ENCODE measurements around the gene PDZD2.

Gene PDZD2

DNA sequence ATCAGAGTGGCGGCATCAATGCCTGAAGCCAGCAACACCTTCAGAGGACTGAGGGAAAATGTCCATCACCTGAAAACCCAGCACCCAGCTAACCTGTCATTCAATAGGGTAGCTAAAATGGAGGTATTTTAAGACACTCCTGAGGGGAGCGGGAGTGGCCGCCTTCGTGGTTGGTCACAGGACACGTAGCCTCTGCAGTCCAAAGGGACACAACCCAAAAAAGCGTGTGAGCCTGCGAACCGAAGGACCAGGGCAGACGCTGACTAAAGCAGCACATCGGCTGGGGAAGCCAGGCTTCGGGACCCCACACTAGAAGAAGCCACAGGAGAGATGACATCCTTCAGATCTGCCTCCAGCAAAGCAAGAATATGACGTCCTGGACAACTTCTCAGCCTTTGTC lies 464.6 kb downstream of the PDZD2 start:
- TF ChIP-seq, protein P1, sequence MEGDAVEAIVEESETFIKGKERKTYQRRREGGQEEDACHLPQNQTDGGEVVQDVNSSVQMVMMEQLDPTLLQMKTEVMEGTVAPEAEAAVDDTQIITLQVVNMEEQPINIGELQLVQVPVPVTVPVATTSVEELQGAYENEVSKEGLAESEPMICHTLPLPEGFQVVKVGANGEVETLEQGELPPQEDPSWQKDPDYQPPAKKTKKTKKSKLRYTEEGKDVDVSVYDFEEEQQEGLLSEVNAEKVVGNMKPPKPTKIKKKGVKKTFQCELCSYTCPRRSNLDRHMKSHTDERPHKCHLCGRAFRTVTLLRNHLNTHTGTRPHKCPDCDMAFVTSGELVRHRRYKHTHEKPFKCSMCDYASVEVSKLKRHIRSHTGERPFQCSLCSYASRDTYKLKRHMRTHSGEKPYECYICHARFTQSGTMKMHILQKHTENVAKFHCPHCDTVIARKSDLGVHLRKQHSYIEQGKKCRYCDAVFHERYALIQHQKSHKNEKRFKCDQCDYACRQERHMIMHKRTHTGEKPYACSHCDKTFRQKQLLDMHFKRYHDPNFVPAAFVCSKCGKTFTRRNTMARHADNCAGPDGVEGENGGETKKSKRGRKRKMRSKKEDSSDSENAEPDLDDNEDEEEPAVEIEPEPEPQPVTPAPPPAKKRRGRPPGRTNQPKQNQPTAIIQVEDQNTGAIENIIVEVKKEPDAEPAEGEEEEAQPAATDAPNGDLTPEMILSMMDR (IDR thresholded peaks at IDR 0.05; ENCODE audit: low read depth, low read length): no peak
- Histone ChIP-seq H3K27me3 (ENCODE audit: insufficient read depth, low read depth, severe bottlenecking) (no peaks in the 10 kb centered on the region), H3K9me3 (ENCODE audit: severe bottlenecking) (no peaks in the 10 kb centered on the region)

DNA sequence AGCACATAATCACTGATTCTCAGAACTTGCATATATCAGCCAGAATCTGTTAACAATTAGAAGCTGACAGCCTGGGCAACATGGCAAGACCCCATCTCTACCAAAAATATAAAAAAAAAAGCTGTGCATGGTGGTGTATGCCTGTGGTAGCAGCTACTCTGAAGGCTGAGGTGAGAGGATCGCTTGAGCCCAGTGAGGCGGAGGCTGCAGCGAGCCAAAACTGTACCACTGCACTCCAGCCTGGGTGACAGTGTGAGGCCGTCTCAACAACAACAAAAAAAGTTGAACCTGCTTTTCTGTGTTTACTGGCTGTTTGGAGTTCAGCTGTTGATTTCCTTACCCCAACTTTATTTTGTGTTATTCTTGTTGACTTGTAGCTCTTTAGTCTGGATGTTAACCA lies 468.4 kb downstream of the PDZD2 start:
- Histone ChIP-seq H3K4me3 (ENCODE audit: low read depth, low read length) (no peak overlapping the region), H3K9me3 (ENCODE audit: severe bottlenecking) (no peaks in the 10 kb centered on the region), H3K27ac (no peak overlapping the region), H3K36me3 (peaks cover 85% of the 10 kb centered on the region), H3K27me3 (ENCODE audit: insufficient read depth, low read depth, severe bottlenecking) (no peaks in the 10 kb centered on the region)
- TF ChIP-seq, protein P1 (IDR thresholded peaks at IDR 0.05; ENCODE audit: low read depth, low read length): no peak
- no peak for DNase-seq

More for the DNA sequence above, 464.6 kb downstream of the PDZD2 start:
- Histone ChIP-seq H3K27ac (no peak overlapping the region), H3K4me3 (ENCODE audit: low read depth, low read length) (no peak overlapping the region), H3K36me3 (peaks cover 71% of the 10 kb centered on the region)
- no peak for DNase-seq

DNA sequence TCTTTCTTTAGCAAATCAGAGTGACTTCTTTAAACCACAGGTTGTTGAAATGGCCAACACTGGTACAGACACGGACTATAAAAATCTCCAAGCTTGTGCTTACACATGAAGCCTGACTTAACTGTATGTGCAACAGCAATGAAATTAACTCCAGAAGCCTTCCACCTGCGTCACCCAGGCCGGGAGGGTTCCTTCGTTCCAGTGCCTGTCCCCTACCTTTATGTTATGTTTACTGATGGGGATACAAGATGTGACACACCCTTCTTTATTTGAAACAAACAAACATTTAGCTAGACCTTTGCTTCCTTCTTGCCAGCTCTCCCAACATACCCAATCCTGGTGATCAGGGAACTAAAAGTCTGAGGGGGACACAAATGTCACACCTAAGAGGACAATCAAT lies 469.2 kb downstream of the PDZD2 start:
- H3K36me3 ChIP-seq: peaks cover 86% of the 10 kb centered on the region
- no peak overlapping the region for H3K27ac ChIP-seq
- no peaks in the 10 kb centered on the region for H3K9me3 ChIP-seq (ENCODE audit: severe bottlenecking)
- H3K27me3 ChIP-seq (ENCODE audit: insufficient read depth, low read depth, severe bottlenecking): no peaks in the 10 kb centered on the region
- H3K4me3 ChIP-seq (ENCODE audit: low read depth, low read length): no peak overlapping the region
- DNase-seq: no peak
- TF ChIP-seq, protein P1 (IDR thresholded peaks at IDR 0.05; ENCODE audit: low read depth, low read length): no peak

DNA sequence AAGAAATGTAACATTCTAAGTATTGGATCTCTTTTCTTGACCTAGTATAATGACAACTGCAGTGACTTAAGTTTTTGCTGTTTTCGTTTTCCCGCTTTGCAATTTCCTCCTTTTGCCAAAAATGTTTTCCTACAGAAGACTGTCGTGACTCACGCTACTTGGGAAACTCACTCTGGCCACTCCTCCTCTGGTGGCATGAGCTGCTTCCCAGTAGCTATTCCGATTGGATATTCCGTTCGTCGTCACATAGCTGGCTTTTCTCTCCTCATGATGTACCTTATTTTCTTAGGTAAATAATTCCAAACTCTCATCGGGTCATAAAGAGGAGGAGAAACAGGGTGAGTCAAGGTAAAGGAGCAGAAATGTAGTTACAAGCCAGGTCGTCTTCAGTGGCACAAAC lies 470.3 kb downstream of the PDZD2 start:
- TF ChIP-seq, protein P1 (IDR thresholded peaks at IDR 0.05; ENCODE audit: low read depth, low read length): no peak
- Histone ChIP-seq H3K4me3 (ENCODE audit: low read depth, low read length) (no peak overlapping the region), H3K27me3 (ENCODE audit: insufficient read depth, low read depth, severe bottlenecking) (no peaks in the 10 kb centered on the region), H3K9me3 (ENCODE audit: severe bottlenecking) (no peaks in the 10 kb centered on the region), H3K27ac (no peak overlapping the region), H3K36me3 (peaks cover 86% of the 10 kb centered on the region)
- DNase-seq: no peak

DNA sequence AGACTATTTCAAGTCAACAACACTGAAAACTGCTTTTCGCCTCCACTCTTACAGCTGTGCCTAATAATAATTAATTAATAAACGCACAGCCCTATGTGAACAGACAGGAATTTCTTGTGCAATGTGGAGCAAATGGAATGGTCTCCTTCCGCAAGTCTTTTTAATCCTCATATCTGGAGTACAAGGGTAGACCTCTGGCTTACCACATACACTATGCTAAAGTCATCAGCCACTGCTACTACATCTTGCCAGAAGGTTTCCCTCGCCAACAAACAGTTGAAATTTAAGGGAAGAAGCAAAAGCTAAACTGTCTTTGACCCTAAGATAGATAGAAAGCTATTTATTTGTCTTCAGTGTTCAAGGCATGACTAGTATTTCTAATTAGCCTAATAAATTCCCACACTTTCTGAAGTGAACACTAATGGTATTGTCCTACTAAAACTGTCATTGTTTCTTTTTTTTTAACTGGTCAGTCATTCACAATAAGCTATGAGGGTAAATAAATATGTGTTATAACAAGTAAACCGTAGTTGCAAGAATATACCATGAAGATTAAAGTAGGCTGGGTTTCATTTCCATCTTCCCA lies 471.3 kb downstream of the PDZD2 start:
- H3K9me3 ChIP-seq (ENCODE audit: severe bottlenecking): no peaks in the 10 kb centered on the region
- no peak for DNase-seq
- TF ChIP-seq, protein P1 (IDR thresholded peaks at IDR 0.05; ENCODE audit: low read depth, low read length): no peak
- H3K27me3 ChIP-seq (ENCODE audit: insufficient read depth, low read depth, severe bottlenecking): no peaks in the 10 kb centered on the region
- no peak overlapping the region for H3K27ac ChIP-seq
- H3K4me3 ChIP-seq (ENCODE audit: low read depth, low read length): no peak overlapping the region
- H3K36me3 ChIP-seq: peaks cover 93% of the 10 kb centered on the region

DNA sequence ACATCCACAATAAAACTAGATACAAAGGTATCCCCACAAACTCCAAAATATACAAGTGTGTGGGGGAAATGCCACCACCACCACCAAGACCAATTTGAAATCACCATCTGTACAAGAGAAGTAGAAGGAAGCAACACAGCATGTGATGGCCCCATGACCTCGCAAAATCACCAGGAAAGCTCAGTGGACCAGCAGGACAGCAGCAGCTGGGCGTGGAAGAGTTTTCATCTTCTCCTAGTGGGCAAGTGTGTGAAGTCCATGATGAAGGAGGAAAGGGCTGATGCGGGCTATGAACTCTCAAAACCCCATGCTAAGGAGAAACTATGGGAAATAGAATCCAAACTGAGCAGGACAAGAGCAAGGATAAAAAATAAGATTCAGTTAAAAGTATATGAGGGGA lies 477.1 kb downstream of the PDZD2 start:
- TF ChIP-seq, protein P1 (IDR thresholded peaks at IDR 0.05; ENCODE audit: low read depth, low read length): 0 out of 2 replicates have a peak, but pooled peaks have one; percentile 14
- Histone ChIP-seq H3K4me3 (ENCODE audit: low read depth, low read length) (no peak overlapping the region), H3K9me3 (ENCODE audit: severe bottlenecking) (no peaks in the 10 kb centered on the region), H3K27me3 (ENCODE audit: insufficient read depth, low read depth, severe bottlenecking) (no peaks in the 10 kb centered on the region), H3K36me3 (peaks cover 88% of the 10 kb centered on the region), H3K27ac (no peak overlapping the region)
- no peak for DNase-seq

All from WERI-Rb-1 (cell line).